Ectodermal cell (in vitro differentiated cells): Measurements from ENCODE around the gene ADAM22.

Source experiments
- H3K27ac ChIP-seq: 2 replicates; pipeline ENCODE4 v1.7.0; 2013; ENCODE audit warnings: mild to moderate bottlenecking, low read depth, low read length; ENCODE audit not compliant: insufficient read depth, poor library complexity, severe bottlenecking
- H3K27me3 ChIP-seq: 2 replicates; pipeline ENCODE4 v1.7.0; 2013; ENCODE audit warnings: mild to moderate bottlenecking, low read length; ENCODE audit not compliant: insufficient read depth, control insufficient read depth, poor library complexity, severe bottlenecking
- H3K36me3 ChIP-seq: one replicate; pipeline ENCODE4 v1.7.0; 2013; ENCODE audit warnings: low read length; ENCODE audit not compliant: control insufficient read depth, insufficient read depth
- H3K4me1 ChIP-seq: one replicate; pipeline ENCODE4 v1.7.0; 2013; ENCODE audit warnings: low read length; ENCODE audit not compliant: control insufficient read depth, insufficient read depth
- H3K4me3 ChIP-seq: 2 replicates; pipeline ENCODE4 v1.7.0; 2013; ENCODE audit warnings: low read depth, low read length, control low read depth; ENCODE audit not compliant: insufficient read depth
- H3K9me3 ChIP-seq: 2 replicates; pipeline ENCODE4 v1.7.0; 2013; ENCODE audit warnings: mild to moderate bottlenecking, low read length, moderate library complexity; ENCODE audit not compliant: control insufficient read depth
- WGBS, 2 experiments: methylation state at CpG; one replicate each; pipeline ENCODE4 v1.1.7; 2013; ENCODE audit warnings: missing lambda C conversion rate in 2 of 2; 5-methylcytosine and 5-hydroxymethylcytosine counted together

ADAM22 gene

GRCh38 chr7:88116235-88116795 lies 182.3 kb downstream of the ADAM22 start:
- H3K27me3 ChIP-seq, result no peaks in the 10 kb centered on the region
- no peaks in the 10 kb centered on the region for H3K9me3 ChIP-seq
- no peaks in the 10 kb centered on the region for H3K4me1 ChIP-seq
- H3K36me3 ChIP-seq, result no peaks in the 10 kb centered on the region
- H3K4me3 ChIP-seq, result no peak overlapping the region
- no peak overlapping the region for H3K27ac ChIP-seq
- 82 to 83% methylated on average over 1 of the region's 1 CpG for WGBS, 2 experiments

GRCh38 chr7:88117325-88117724 lies 183.3 kb downstream of the ADAM22 start:
- Histone ChIP-seq H3K4me3 (no peak overlapping the region), H3K27me3 (no peaks in the 10 kb centered on the region), H3K27ac (no peak overlapping the region), H3K36me3 (no peaks in the 10 kb centered on the region), H3K9me3 (no peaks in the 10 kb centered on the region), H3K4me1 (no peaks in the 10 kb centered on the region)
- WGBS, 2 experiments, result 81 to 100% methylated on average over 2 of the region's 2 CpGs

GRCh38 chr7:88121335-88121734 lies 187.3 kb downstream of the ADAM22 start:
- no peak overlapping the region for H3K4me3 ChIP-seq
- no peaks in the 10 kb centered on the region for H3K27me3 ChIP-seq
- H3K9me3 ChIP-seq, result no peaks in the 10 kb centered on the region
- H3K36me3 ChIP-seq, result no peaks in the 10 kb centered on the region
- H3K27ac ChIP-seq, result no peak overlapping the region
- 88 to 100% methylated on average over 2 of the region's 2 CpGs for WGBS, 2 experiments
- H3K4me1 ChIP-seq, result no peaks in the 10 kb centered on the region

- H3K27ac ChIP-seq, result no peak overlapping the region
- H3K9me3 ChIP-seq, result no peaks in the 10 kb centered on the region
- H3K27me3 ChIP-seq, result no peaks in the 10 kb centered on the region
- no peak overlapping the region for H3K4me3 ChIP-seq
- no peaks in the 10 kb centered on the region for H3K36me3 ChIP-seq
- 88 to 90% methylated on average over 5 to 7 of the region's 7 CpGs for WGBS, 2 experiments
- H3K4me1 ChIP-seq, result no peaks in the 10 kb centered on the region
These were observed 193.7 kb downstream of the ADAM22 start for GRCh38 chr7:88127637-88128290.

GRCh38 chr7:88132725-88133124 lies 198.7 kb downstream of the ADAM22 start:
- no peaks in the 10 kb centered on the region for H3K36me3 ChIP-seq
- no peaks in the 10 kb centered on the region for H3K4me1 ChIP-seq
- no peaks in the 10 kb centered on the region for H3K27me3 ChIP-seq
- WGBS, 2 experiments, result 97 to 98% methylated on average over 4 of the region's 4 CpGs
- H3K27ac ChIP-seq, result no peak overlapping the region
- H3K4me3 ChIP-seq, result no peak overlapping the region
- H3K9me3 ChIP-seq, result no peaks in the 10 kb centered on the region

- H3K4me3 ChIP-seq, result no peak overlapping the region
- H3K27me3 ChIP-seq, result no peaks in the 10 kb centered on the region
- H3K36me3 ChIP-seq, result no peaks in the 10 kb centered on the region
- no peaks in the 10 kb centered on the region for H3K9me3 ChIP-seq
- WGBS, 2 experiments, result 78 to 85% methylated on average over 2 of the region's 2 CpGs
- H3K4me1 ChIP-seq, result no peaks in the 10 kb centered on the region
- no peak overlapping the region for H3K27ac ChIP-seq
These were observed 206.9 kb downstream of the ADAM22 start for GRCh38 chr7:88140947-88141346.

GRCh38 chr7:88141479-88141878 lies 207.4 kb downstream of the ADAM22 start:
- H3K36me3 ChIP-seq, result no peaks in the 10 kb centered on the region
- no peak overlapping the region for H3K27ac ChIP-seq
- no peaks in the 10 kb centered on the region for H3K9me3 ChIP-seq
- 83 to 90% methylated on average over 1 to 2 of the region's 2 CpGs for WGBS, 2 experiments
- no peak overlapping the region for H3K4me3 ChIP-seq
- H3K4me1 ChIP-seq, result no peaks in the 10 kb centered on the region
- H3K27me3 ChIP-seq, result no peaks in the 10 kb centered on the region

- H3K36me3 ChIP-seq, result no peaks in the 10 kb centered on the region
- WGBS, 2 experiments, result 96 to 100% methylated on average over 1 of the region's 1 CpG
- no peaks in the 10 kb centered on the region for H3K4me1 ChIP-seq
- H3K27ac ChIP-seq, result no peak overlapping the region
- H3K4me3 ChIP-seq, result no peak overlapping the region
- H3K27me3 ChIP-seq, result no peaks in the 10 kb centered on the region
- no peaks in the 10 kb centered on the region for H3K9me3 ChIP-seq
These were observed 207.9 kb downstream of the ADAM22 start for GRCh38 chr7:88141953-88142352.

- Histone ChIP-seq H3K4me3 (no peak overlapping the region), H3K36me3 (no peaks in the 10 kb centered on the region), H3K4me1 (no peaks in the 10 kb centered on the region), H3K27me3 (no peaks in the 10 kb centered on the region), H3K9me3 (no peaks in the 10 kb centered on the region), H3K27ac (no peak overlapping the region)
- 86 to 88% methylated on average over 2 of the region's 2 CpGs for WGBS, 2 experiments
These were observed 212.6 kb downstream of the ADAM22 start for GRCh38 chr7:88146616-88147015.

GRCh38 chr7:88147341-88147740 lies 213.3 kb downstream of the ADAM22 start:
- Histone ChIP-seq H3K27ac (no peak overlapping the region), H3K9me3 (no peaks in the 10 kb centered on the region), H3K4me1 (no peaks in the 10 kb centered on the region), H3K27me3 (no peaks in the 10 kb centered on the region), H3K36me3 (no peaks in the 10 kb centered on the region), H3K4me3 (no peak overlapping the region)
